Stimulated activated CD4-positive, alpha-beta T cell treated with anti-CD3 and anti-CD28 coated beads, Interleukin-12 subunit alpha, Interleukin-12 subunit beta, amount 100 ng/mL, for 24 hours (primary cell): Measurements from ENCODE around the gene FAM221A.
"Not testable (repeated sequence)": the region's sequence is repeated elsewhere in the genome, so short reads cannot be mapped to it uniquely, and the experiment has no call there.

Source experiments
- DNase-seq, 2 experiments: peaks; one replicate each; pipeline ENCODE4 v3.0.0-alpha.2; 2020; ENCODE audit warnings: low read depth in 2 of 2

The FAM221A gene

GRCh38 chr7:23709081-23709750 lies 29.2 kb downstream of the FAM221A start:
- DNase-seq = no peak

GRCh38 chr7:23710000-23710399 lies 30.0 kb downstream of the FAM221A start, which contains the start of gene STK31:
Gene STK31, plus strand, starts transcription at chr7:23710219. Its CDS starts 67 bp downstream, at chr7:23710286.
- no peak for DNase-seq

GRCh38 chr7:23712368-23713284 lies 32.6 kb downstream of the FAM221A start:
- DNase-seq = no peak

GRCh38 chr7:23713285-23714149 lies 33.5 kb downstream of the FAM221A start:
- no peak for DNase-seq

- DNase-seq = no peak
These were observed 34.1 kb downstream of the FAM221A start for GRCh38 chr7:23714150-23714464.

GRCh38 chr7:23714579-23714978 lies 34.6 kb downstream of the FAM221A start:
- DNase-seq = no peak

- no peak for DNase-seq
These were observed 35.1 kb downstream of the FAM221A start for GRCh38 chr7:23715099-23715498.

GRCh38 chr7:23717788-23718187 lies 37.8 kb downstream of the FAM221A start:
- no peak for DNase-seq

GRCh38 chr7:23721456-23721855 lies 41.5 kb downstream of the FAM221A start:
- DNase-seq = no peak

- DNase-seq = not testable (repeated sequence)
These were observed 42.7 kb downstream of the FAM221A start for GRCh38 chr7:23722587-23723216.

GRCh38 chr7:23724113-23724512 lies 44.1 kb downstream of the FAM221A start:
- not testable (repeated sequence) for DNase-seq

GRCh38 chr7:23742051-23742450 lies 62.1 kb downstream of the FAM221A start:
- no peak for DNase-seq

GRCh38 chr7:23743226-23743625 lies 63.2 kb downstream of the FAM221A start:
- no peak for DNase-seq

- no peak for DNase-seq
These were observed 66.6 kb downstream of the FAM221A start for GRCh38 chr7:23746629-23747028.

- no peak for DNase-seq
These were observed 71.9 kb downstream of the FAM221A start for GRCh38 chr7:23751852-23752251.
